Left renal pelvis (tissue), 4 donors: ENCODE data around the gene NDUFS2. TPM values are rescaled to one million over a fixed set of nuclear protein-coding genes. Genes with fewer than 3 reads are reported as not detected.
"Not testable (repeated sequence)": the region's sequence is repeated elsewhere in the genome, so short reads cannot be mapped to it uniquely, and the experiment has no call there.

ENCODE experiments used
- DNase-seq, 4 donors: peaks; one replicate each; pipeline ENCODE4 v3.0.0-alpha.2; 2013; ENCODE audit warnings: low read depth in 4 of 4, low spot score in 3 of 4
- polyA plus RNA-seq, 4 donors: library from polyadenylated mRNA; unstranded; fragments of 120-200 nt; gene quantifications; one replicate each; pipeline ENCODE4 v1.2.1, GENCODE V29; 2013; ENCODE audit not compliant: insufficient read length in 4 of 4

NDUFS2 gene
- polyA plus RNA-seq, 4 donors, result 126 to 217 (median 189) TPM

DNA sequence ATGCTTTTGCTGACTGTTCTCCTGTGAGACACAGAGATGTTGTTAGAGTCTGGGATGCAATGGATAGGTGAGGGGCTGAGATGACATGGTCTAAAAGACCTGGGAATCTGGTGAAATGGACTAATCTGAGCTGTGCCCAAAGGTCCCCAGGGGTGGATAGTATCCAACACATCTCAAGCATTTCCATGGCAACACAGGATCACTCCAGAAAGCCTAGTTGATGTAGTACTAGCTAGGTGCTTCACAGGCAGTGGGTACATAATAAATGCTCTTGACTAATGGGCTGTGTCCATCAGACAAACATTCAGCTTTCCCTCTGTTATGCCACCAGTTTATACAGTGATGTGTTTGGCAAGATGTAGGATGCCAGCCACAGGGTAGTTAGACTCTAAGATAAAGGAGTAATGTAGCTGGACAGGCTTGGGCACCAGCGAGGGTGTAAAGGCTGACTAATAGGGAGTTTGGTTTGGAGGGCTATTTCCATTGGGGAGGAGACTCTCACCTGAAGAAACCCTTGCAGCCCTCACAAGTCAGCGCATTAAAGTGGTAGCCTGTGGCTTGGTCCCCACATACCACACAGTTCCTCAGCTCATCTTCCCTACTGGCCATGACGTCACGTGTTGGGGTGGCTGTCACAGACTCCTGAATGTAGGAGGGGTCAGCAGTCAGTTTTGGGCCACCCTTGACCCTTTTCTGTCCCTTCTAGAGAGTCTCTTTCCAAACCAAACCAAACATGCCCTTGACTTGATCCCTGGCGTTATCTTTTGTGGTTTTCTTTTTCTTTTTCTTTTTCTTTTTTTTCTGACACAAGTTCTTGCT, 34.0 kb downstream of the NDUFS2 start:
- no peak for DNase-seq

DNA sequence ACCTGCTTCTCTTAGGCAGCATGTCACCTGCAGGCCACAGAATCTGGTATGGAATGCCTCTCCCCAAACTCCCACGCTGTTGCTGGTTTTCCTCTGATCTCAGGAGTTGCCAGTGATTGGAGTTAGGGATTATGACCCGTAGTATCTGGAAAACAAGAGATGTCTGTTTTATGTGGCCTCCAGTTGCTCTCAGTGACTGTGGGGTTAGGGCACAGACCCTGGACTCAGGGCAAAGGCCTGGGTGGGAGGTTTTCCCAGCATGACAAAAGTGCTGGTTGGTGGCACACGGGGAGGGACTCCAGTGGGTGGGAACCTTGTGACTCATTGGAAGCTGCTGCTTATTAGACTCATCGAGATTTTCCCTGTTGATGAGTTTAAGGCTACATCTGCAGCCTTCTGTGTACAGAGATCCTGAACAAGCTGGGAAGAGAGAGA, 35.9 kb downstream of the NDUFS2 start, which contains the start of gene NR1I3:
Gene NR1I3 (minus strand): TSS at position 165 of the 435 bp plus-strand sequence. CDS start 1,638 bp downstream, outside the sequence.
- DNase-seq, result no peak

DNA sequence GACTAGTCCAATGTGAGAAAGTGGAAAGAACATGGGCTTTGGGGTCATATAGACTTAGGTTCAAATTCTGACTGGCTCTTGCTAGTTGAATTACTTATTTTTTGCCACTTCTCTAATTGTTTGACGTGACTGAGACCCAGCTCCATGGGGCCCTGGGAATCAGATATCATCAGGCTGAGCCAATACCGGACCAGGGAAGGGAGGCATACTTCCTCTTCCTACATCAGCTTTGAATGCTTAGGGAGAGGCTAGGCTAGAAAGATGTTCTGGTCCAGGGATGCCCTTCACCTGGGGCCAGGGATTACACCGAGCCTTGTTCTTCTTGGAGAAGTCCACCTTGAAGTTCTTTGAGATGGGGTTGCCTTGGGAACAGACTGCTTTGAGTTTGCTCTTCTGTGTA, 39.5 kb downstream of the NDUFS2 start:
- DNase-seq, result no peak

DNA sequence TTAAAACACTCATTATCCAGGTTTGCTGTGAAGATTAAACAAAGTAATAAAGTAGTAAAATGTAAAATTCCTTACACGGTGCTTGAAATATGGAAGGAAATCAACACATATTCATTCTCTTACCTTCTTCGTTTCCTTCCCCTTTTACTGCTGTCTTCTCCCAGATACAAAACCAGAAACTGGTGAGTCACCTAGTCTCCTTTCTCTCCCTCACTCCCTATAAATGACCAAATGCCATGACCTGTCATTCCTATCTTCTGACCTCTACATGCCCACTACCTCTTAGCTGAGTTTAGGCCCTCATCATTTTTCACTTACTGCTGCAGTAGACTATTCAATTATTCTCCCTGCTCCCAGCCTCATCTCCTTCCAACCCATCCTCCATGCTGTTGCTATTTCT, 40.1 kb downstream of the NDUFS2 start:
- no peak for DNase-seq

DNA sequence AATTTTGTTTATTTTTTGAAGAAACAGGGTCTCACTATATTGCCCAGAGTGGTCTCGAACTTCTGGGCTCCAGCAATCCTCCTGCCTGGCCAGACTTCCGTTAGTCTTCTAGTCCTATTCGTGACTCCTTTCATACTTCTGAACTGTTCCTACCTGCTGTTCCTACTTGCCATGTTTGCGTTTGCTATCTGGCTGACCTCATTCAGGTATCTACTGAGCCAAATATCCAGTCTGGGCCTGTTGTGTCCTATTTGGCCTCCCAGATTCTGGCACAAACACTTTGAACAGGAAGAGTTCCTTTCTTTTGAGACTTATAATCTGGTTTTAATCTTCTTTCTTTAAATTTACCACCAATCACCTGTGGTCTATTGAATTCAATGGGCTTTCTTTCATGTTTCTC, 42.7 kb downstream of the NDUFS2 start:
- DNase-seq, result no peak

DNA sequence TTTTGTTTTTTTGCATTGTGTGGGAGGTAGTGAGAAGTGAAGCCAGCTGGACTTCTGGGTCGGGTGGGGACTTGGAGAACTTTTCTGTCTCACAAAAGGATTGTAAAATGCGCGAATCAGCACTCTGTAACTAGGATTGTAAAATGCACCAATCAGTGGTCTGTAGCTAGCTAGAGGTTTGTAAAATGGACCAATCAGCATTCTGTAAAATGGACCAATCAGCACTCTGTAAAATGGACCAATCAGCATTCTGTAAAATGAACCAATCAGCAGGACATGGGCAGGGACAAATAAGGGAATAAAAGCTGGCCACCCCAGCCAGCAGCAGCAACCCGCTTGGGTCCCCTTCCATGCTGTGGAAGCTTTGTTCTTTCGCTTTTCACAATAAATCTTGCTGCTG, 47.9 kb downstream of the NDUFS2 start:
- not testable (repeated sequence) for DNase-seq

DNA sequence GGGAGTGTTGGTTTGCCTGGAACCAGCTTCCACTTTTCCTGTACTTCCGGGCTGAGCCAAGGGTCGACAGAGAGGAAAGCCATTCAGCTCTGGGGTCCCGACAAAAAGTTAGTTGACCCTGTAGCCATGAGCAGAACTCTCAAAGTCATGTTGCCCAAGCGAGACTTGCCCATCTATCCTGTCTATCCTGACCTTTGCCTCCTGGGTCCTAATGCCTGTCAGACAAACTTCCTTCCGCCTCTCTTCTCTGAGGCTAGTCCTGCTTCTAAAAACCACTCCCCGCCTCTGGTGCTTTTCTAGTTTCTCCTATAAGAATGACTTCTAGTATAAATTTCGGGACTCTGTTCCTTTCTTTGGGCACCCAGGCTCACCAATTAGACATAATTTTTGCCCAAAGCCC, 48.7 kb downstream of the NDUFS2 start:
- DNase-seq, result no peak

DNA sequence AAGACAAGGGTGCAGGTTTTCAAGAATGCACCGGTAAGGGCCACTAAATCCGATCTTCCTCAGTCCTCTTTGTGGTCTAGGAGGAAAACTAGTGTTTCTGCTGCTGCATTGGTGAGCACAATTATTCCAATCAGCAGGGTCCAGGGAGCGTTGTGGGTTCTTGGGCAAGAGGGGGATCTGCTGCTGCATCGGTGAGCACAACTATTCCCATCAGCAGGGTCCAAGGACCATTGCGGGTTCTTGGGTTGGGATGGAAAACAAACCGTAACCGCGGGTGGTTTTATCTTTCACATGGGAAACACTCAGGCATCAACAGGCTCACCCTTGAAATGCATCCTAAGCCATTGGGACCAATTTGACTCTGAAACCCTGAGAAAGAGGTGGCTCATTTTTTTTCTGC, 49.4 kb downstream of the NDUFS2 start:
- no peak for DNase-seq

DNA sequence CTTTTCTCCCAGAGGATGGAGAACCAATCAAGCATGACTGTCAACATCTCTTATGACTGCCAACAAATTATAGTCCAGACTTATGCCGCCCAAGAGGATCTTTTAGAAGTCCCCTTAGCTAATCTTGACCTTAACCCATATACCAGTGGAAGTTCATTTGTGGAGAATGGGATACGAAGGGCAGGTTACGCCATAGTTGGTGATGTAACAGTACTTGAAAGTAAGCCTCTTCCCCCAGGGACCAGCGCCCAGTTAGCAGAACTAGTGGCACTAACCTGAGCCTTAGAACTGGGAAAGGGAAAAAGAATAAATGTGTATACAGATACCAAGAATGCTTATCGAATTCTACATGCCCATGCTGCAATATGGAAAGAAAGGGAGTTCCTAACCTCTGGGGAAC, 53.1 kb downstream of the NDUFS2 start:
- DNase-seq, result not testable (repeated sequence)

DNA sequence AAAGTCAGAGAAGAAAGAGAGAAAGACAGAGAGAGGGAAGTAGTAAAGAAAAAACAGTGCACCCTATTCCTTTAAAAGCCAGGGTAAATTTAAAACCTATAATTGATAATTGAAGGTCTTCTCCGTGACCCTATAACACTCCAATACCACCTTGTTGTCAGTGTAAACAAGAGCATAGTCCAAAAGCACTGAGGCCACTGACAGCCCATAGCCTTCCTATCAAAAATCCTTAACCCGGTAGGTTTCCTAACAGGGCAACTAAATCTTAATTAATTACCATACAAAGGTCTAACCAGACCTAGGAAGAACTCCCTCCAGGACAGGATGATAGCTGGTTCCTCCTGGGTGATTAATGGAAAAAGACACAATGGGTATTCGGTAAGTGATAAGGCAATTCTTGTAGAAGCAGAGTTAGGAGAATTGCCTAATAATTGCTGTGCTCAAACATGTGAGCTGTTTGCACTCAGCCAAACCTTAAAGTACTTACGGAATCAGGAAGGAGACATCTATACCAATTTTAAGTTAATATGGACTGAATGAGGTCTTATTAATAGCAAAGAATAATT, 53.9 kb downstream of the NDUFS2 start:
- not testable (repeated sequence) for DNase-seq

DNA sequence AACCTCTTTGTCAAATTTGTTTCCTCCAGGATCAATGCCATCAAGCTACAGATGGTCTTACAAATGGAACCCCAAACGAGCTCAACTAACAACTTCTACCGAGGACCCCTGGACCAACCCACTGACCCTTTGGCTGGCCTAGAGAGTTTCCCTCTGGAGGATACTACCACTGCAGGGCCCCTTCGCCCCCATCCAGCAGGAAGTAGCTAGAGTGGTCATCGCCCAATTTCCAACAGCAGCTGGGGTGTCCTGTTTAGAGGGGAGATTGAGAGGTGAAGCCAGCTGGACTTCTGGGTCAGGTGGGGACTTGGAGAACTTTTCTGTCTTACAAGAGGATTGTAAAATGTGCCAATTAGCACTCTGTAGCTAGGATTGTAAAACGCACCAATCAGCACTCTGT, 54.9 kb downstream of the NDUFS2 start:
- DNase-seq, result not testable (repeated sequence)

DNA sequence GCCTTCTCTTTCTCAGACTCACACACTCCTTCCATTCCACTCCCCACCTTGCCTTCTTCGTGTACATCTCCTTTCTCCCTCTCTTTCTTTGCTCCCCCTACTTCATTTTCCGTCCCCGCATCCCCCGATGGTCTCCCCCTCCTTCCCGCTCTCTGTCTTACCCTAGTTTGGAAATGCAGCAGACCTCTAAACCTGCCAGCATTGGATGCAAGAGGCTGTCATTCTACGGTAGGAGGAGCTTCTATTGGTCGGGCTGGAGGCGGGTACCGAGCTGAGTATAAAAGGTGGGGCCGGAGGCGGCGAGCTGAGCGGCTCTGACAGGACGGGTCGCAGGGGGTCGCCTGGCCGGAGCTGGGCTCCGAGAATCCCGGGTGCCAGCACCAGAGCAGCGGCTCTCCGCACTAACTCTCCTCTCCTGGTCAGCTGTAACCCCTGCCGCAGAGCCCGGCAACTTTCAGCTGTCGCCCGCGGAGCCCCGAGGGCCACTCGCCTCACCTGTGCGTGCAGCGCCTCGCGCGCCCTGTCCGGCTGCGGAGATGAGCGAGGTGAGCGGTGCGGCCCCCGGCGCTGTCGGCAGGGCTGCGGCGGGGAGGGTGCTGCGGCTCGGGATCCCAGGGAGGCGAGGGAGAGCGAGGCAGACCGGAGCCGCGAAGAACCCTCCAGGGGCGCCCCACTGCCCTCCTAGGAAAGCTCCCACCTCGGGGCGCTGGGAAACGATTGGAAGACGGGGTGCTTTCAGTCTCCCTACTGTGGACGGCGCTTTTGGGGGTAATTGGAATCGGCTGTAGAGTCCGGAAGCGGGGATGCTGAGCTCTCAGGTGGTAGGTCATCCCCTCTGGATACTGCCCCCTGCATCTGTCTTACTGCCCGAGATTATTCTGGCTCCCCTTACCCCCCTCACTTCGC, 56.5 kb downstream of the NDUFS2 start, which contains the start of gene PCP4L1:
Gene PCP4L1 (plus strand): TSS at position 307 of the 906 bp plus-strand sequence. CDS start 230 bp downstream, at position 537.
- DNase-seq, result peak in 3 of 4 donors; percentile 38 to 52 (median 48)

DNA sequence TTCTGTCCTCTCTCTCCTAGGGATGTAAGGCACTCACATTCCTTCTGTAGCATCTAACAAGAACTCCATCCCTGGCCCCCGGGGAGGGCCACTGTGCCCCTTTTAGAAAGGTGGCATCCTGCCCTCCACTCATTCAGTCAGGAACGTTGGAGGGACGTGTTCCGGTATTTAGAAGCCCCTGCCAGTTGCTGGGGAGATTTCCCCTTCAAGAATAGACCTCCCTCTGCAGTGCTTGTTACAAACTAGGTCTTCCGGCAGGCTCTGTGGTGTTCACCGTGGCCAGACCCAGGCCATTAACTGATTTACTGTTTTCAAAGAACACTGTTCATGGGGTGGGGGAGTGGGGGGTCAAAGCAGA, 57.2 kb downstream of the NDUFS2 start:
- no peak for DNase-seq

DNA sequence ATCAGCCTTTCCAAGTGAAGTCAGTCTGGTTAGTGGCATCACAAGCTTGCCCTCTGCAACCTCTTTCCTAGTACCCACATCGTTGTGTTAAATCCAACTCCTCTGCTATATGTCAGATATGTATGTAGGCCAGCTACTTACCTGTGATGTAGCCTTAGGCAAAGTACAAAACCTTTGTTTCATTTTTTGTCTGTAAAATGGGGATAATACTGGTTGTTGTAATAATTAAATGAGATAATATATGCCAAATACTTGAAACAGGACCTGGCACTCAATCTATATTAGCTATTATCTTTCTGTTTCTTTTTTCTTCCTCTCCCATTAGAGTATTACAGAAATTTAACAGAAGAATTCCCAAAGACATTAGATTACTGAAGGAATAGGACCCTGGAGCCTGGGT, 57.6 kb downstream of the NDUFS2 start:
- no peak for DNase-seq

DNA sequence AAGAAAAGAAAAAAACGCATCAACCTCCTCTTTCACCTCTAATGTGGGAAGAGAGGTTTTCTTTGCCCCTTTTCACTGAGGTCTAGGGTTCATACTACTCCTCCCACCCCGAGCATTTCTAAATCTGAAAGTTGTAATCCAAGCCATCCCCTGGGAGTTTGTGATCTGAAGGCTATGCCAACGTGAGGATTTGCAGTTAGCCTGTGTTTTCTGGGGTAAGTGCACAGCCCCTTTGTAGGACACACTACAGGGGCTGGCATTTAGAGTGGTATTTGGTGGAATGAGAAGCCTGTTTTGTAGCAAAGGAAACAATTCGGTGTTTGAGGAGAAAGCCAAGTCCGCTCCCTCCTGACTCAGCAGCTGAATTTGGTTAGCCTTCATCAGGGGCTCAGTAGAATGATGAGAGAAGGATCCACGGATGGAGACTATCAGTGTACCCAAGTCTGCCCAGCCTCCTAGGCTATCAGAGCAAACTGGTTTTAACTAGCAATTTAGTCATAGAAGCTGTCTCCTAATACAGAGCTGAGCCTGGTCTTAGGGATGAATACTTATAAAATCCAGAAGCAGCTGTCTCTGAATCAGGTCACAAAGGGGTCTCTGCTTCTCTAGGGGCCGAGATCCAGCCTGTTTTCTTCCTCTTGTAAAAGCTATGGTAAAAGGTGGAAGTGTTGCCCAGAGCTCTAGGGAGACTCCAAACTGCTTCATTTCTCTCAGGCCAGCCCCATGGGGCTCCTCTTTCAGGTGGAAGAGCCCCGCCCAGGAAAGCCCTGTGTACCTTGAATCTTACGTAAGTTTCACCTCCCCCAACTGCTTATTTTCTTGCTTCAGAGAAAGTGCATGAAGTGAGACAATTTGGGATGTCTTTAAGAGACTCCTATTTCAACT, 58.5 kb downstream of the NDUFS2 start:
- DNase-seq, result no peak

DNA sequence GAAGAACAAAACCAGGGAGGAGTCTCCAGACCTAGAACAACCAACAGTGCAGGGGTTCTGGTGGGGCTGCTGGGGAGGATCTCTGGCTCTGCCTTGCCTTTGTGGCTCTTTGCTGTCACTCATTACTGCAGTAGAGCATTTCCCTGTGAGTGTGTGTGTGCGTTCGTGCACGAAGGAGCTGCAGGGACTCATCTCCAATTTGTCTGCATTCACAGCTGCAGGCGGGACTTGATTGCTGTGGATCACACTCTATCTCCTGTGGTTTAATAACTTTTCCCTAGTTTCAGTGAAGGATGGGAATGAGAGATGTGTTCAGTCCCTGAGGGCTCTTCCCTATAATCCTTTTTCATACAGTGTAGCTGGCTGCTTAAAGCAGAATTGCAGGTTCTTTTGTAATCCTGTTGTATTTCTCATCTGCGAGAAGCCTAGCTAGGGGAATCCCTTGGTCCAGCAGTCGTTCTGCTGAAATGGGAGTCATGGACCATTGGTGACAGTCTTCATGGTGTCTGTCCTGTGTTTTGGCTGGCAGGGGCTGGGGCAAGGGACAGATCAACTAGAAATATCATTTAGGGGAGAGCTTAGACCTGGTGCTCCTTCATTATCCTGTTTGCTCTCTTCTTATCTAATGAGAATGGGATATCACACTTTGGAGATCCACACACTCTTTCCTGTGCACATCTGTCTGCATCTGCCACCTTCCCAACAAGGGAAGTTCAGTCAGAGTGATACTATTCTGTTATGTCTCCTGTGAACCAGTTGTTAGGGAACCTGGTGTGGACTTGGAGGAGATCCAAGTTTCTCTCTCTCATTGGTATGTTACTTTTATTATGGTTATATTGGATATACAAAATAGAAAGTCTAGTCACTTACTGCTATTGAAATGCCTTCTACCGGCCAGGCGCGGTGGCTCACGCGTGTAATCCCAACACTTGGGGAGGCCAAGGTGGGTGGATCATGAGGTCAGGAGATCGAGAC, 59.4 kb downstream of the NDUFS2 start:
- no peak for DNase-seq
